Neuron (in vitro differentiated cells): ENCODE measurements around the gene USP37.

Experiments
- H2AFZ ChIP-seq: one replicate; pipeline ENCODE4 v1.6.1; 2013; ENCODE audit warnings: low read depth, mild to moderate bottlenecking, inconsistent platforms, low read length, moderate library complexity
- H3K27me3 ChIP-seq: one replicate; pipeline ENCODE4 v1.6.1; 2013; ENCODE audit warnings: low read length; ENCODE audit not compliant: insufficient read depth
- H3K36me3 ChIP-seq: one replicate; pipeline ENCODE4 v1.6.1; 2013; ENCODE audit warnings: low read length; ENCODE audit not compliant: insufficient read depth
- H3K4me1 ChIP-seq: one replicate; pipeline ENCODE4 v1.6.1; 2013; ENCODE audit warnings: low read length; ENCODE audit not compliant: insufficient read depth
- H3K4me3 ChIP-seq: 2 replicates; pipeline ENCODE4 v1.5.1; 2013; ENCODE audit warnings: mild to moderate bottlenecking, low read length, moderate library complexity
- H3K9me3 ChIP-seq: one replicate; pipeline ENCODE4 v1.6.1; 2013; ENCODE audit warnings: low read length

USP37 gene

GRCh38 chr2:218482651-218483050 is 85.5 kb downstream of the USP37 start:
- Histone ChIP-seq H3K36me3 (peaks cover 62% of the 10 kb centered on the region), H3K4me3 (no peak overlapping the region)

GRCh38 chr2:218479595-218479994 is 88.6 kb downstream of the USP37 start:
- no peaks in the 10 kb centered on the region for H3K4me1 ChIP-seq
- H3K27me3 ChIP-seq, result no peaks in the 10 kb centered on the region
- no peak overlapping the region for H3K4me3 ChIP-seq
- H3K36me3 ChIP-seq, result peaks cover 64% of the 10 kb centered on the region
- H2AFZ ChIP-seq, result no peak overlapping the region
- H3K9me3 ChIP-seq, result no peaks in the 10 kb centered on the region

More at GRCh38 chr2:218482651-218483050, 85.5 kb downstream of the USP37 start:
- Histone ChIP-seq H3K9me3 (no peaks in the 10 kb centered on the region), H2AFZ (no peak overlapping the region), H3K27me3 (no peaks in the 10 kb centered on the region), H3K4me1 (no peaks in the 10 kb centered on the region)

- H3K36me3 ChIP-seq, result peaks cover 71% of the 10 kb centered on the region
- no peak overlapping the region for H3K4me3 ChIP-seq
- H3K27me3 ChIP-seq, result no peaks in the 10 kb centered on the region
- no peaks in the 10 kb centered on the region for H3K9me3 ChIP-seq
- H3K4me1 ChIP-seq, result no peaks in the 10 kb centered on the region
- H2AFZ ChIP-seq, result no peak overlapping the region
Observed at GRCh38 chr2:218478544-218478943, 89.6 kb downstream of the USP37 start.

GRCh38 chr2:218477247-218477646 is 90.9 kb downstream of the USP37 start:
- no peak overlapping the region for H2AFZ ChIP-seq
- peaks cover 72% of the 10 kb centered on the region for H3K36me3 ChIP-seq
- H3K27me3 ChIP-seq, result no peaks in the 10 kb centered on the region

GRCh38 chr2:218476676-218477075 is 91.5 kb downstream of the USP37 start:
- Histone ChIP-seq H2AFZ (no peak overlapping the region), H3K4me3 (no peak overlapping the region), H3K4me1 (no peaks in the 10 kb centered on the region), H3K9me3 (no peaks in the 10 kb centered on the region), H3K36me3 (peaks cover 70% of the 10 kb centered on the region), H3K27me3 (no peaks in the 10 kb centered on the region)

More at GRCh38 chr2:218477247-218477646, 90.9 kb downstream of the USP37 start:
- no peaks in the 10 kb centered on the region for H3K4me1 ChIP-seq
- no peak overlapping the region for H3K4me3 ChIP-seq
- H3K9me3 ChIP-seq, result no peaks in the 10 kb centered on the region

GRCh38 chr2:218474527-218474926 is 93.6 kb downstream of the USP37 start:
- Histone ChIP-seq H3K36me3 (peaks cover 75% of the 10 kb centered on the region), H3K4me1 (no peaks in the 10 kb centered on the region), H3K27me3 (no peaks in the 10 kb centered on the region), H3K9me3 (no peaks in the 10 kb centered on the region), H2AFZ (no peak overlapping the region), H3K4me3 (no peak overlapping the region)

- Histone ChIP-seq H3K27me3 (no peaks in the 10 kb centered on the region), H3K4me1 (no peaks in the 10 kb centered on the region), H3K4me3 (no peak overlapping the region), H3K36me3 (peaks cover 66% of the 10 kb centered on the region), H3K9me3 (no peaks in the 10 kb centered on the region), H2AFZ (no peak overlapping the region)
Observed at GRCh38 chr2:218472988-218473387, 95.2 kb downstream of the USP37 start.

GRCh38 chr2:218471982-218472381 is 96.2 kb downstream of the USP37 start:
- Histone ChIP-seq H3K36me3 (peaks cover 58% of the 10 kb centered on the region), H3K4me1 (no peaks in the 10 kb centered on the region), H3K27me3 (no peaks in the 10 kb centered on the region), H2AFZ (no peak overlapping the region), H3K9me3 (no peaks in the 10 kb centered on the region), H3K4me3 (no peak overlapping the region)

- no peaks in the 10 kb centered on the region for H3K9me3 ChIP-seq
- no peaks in the 10 kb centered on the region for H3K27me3 ChIP-seq
- H3K4me3 ChIP-seq, result no peak overlapping the region
- H2AFZ ChIP-seq, result no peak overlapping the region
- H3K4me1 ChIP-seq, result no peaks in the 10 kb centered on the region
- peaks cover 51% of the 10 kb centered on the region for H3K36me3 ChIP-seq
Observed at GRCh38 chr2:218471036-218471435, 97.1 kb downstream of the USP37 start.

- H3K4me1 ChIP-seq, result no peaks in the 10 kb centered on the region
- no peak overlapping the region for H2AFZ ChIP-seq
- no peaks in the 10 kb centered on the region for H3K9me3 ChIP-seq
- no peaks in the 10 kb centered on the region for H3K27me3 ChIP-seq
- peaks cover 50% of the 10 kb centered on the region for H3K36me3 ChIP-seq
- H3K4me3 ChIP-seq, result no peak overlapping the region
Observed at GRCh38 chr2:218470448-218470847, 97.7 kb downstream of the USP37 start.

GRCh38 chr2:218465987-218466633 is 102.0 kb downstream of the USP37 start:
- H3K9me3 ChIP-seq, result no peaks in the 10 kb centered on the region
- no peak overlapping the region for H2AFZ ChIP-seq
- H3K36me3 ChIP-seq, result peaks cover 43% of the 10 kb centered on the region
- no peak overlapping the region for H3K4me3 ChIP-seq
- no peaks in the 10 kb centered on the region for H3K27me3 ChIP-seq
- H3K4me1 ChIP-seq, result no peaks in the 10 kb centered on the region

- H2AFZ ChIP-seq, result no peak overlapping the region
- H3K27me3 ChIP-seq, result no peaks in the 10 kb centered on the region
- no peaks in the 10 kb centered on the region for H3K4me1 ChIP-seq
- peaks cover 65% of the 10 kb centered on the region for H3K36me3 ChIP-seq
- no peak overlapping the region for H3K4me3 ChIP-seq
- H3K9me3 ChIP-seq, result no peaks in the 10 kb centered on the region
Observed at GRCh38 chr2:218458598-218458997, 109.6 kb downstream of the USP37 start.

GRCh38 chr2:218456849-218457248 is 111.3 kb downstream of the USP37 start:
- Histone ChIP-seq H3K4me1 (no peaks in the 10 kb centered on the region), H2AFZ (no peak overlapping the region), H3K9me3 (no peaks in the 10 kb centered on the region), H3K36me3 (peaks cover 67% of the 10 kb centered on the region), H3K27me3 (no peaks in the 10 kb centered on the region), H3K4me3 (no peak overlapping the region)

GRCh38 chr2:218452079-218452478 is 116.1 kb downstream of the USP37 start:
- Histone ChIP-seq H3K4me1 (no peaks in the 10 kb centered on the region), H3K4me3 (no peak overlapping the region), H3K27me3 (no peaks in the 10 kb centered on the region), H3K36me3 (peaks cover 79% of the 10 kb centered on the region), H2AFZ (no peak overlapping the region), H3K9me3 (no peaks in the 10 kb centered on the region)
